Stomach (tissue), 4 donors: ENCODE measurements around the gene ZNF627.

Experiments used
- CTCF ChIP-seq, 7 experiments: fragments of 450-650 bp in 4 of 7; fragments of 200-600 bp in 3 of 7; sonication (generic) in 3 of 7; IDR thresholded peaks; one replicate each; pipeline ENCODE4 v1.5.1; 2016 to 2019; ENCODE audit warnings: antibody characterized with exemption in 7 of 7, control low read depth in 2 of 7, mild to moderate bottlenecking in 1 of 7
- EP300 ChIP-seq: sonication (generic); formaldehyde crosslinking; IDR thresholded peaks from one replicate; pipeline ENCODE4 v1.6.1; 2017; ENCODE audit warnings: antibody characterized with exemption
- POLR2A ChIP-seq, 4 donors: fragments of 450-650 bp; IDR thresholded peaks; one replicate each; pipeline ENCODE4 v1.6.1; 2016; ENCODE audit warnings: antibody characterized with exemption in 4 of 4, control low read depth in 2 of 4, mild to moderate bottlenecking in 1 of 4, moderate library complexity in 1 of 4
- POLR2AphosphoS5 ChIP-seq, 3 donors: sonication (generic); formaldehyde crosslinking; IDR thresholded peaks; one replicate each; pipeline ENCODE4 v1.6.1; 2016; ENCODE audit warnings: antibody characterized with exemption in 3 of 3

GRCh38 chr19:11554160-11554559, 43.1 kb upstream of the ZNF627 start:
- TF ChIP-seq CTCF (IDR thresholded peaks at IDR 0.05) (no peak), EP300 (no peak), POLR2A (IDR thresholded peaks at IDR 0.05) (no peak), POLR2AphosphoS5 (IDR thresholded peaks at IDR 0.05) (no peak)
